Mesendoderm (in vitro differentiated cells): ENCODE data around the gene TOMM40. TPM values are rescaled to one million over a fixed set of nuclear protein-coding genes. Genes with fewer than 3 reads are reported as not detected.

Experiments
- DNase-seq: peaks from one replicate; pipeline ENCODE4 v3.0.0; 2013
- H2AK5ac ChIP-seq: 2 replicates; pipeline ENCODE4 v1.6.1; 2013; ENCODE audit warnings: low read length, inconsistent platforms
- H2BK120ac ChIP-seq: 2 replicates; pipeline ENCODE4 v1.6.1; 2013; ENCODE audit warnings: low read depth, mild to moderate bottlenecking, low read length, moderate library complexity, mixed read lengths
- H2BK15ac ChIP-seq: replicated peaks from 2 replicates; pipeline ENCODE4 v1.6.1; 2013; ENCODE audit warnings: low read depth, mild to moderate bottlenecking, moderate library complexity
- H2BK5ac ChIP-seq: 2 replicates; pipeline ENCODE4 v1.6.1; 2013; ENCODE audit warnings: low read length, inconsistent platforms
- H3K18ac ChIP-seq: 2 replicates; pipeline ENCODE4 v1.6.1; 2013; ENCODE audit warnings: mild to moderate bottlenecking, low read length, mixed read lengths
- H3K23ac ChIP-seq: one replicate; pipeline ENCODE4 v1.6.1; 2013; ENCODE audit warnings: low read length
- H3K27ac ChIP-seq: 2 replicates; pipeline ENCODE4 v1.5.1; 2013; ENCODE audit warnings: low read depth, mild to moderate bottlenecking, inconsistent platforms, low read length, moderate library complexity
- H3K27me3 ChIP-seq: 2 replicates; pipeline ENCODE4 v1.6.1; 2013; ENCODE audit warnings: low read length, control low read depth, mild to moderate bottlenecking, inconsistent platforms; ENCODE audit not compliant: insufficient read depth, poor library complexity
- H3K36me3 ChIP-seq: 2 replicates; pipeline ENCODE4 v1.6.1; 2013; ENCODE audit warnings: low read length, inconsistent platforms; ENCODE audit not compliant: control insufficient read depth, insufficient read depth
- H3K4ac ChIP-seq: one replicate; pipeline ENCODE4 v1.6.1; 2013; ENCODE audit warnings: low read depth, mild to moderate bottlenecking, low read length, moderate library complexity
- H3K4me1 ChIP-seq: 2 replicates; pipeline ENCODE4 v1.6.1; 2013; ENCODE audit warnings: low read depth, low read length, inconsistent platforms; ENCODE audit not compliant: control insufficient read depth
- H3K4me2 ChIP-seq: 2 replicates; pipeline ENCODE4 v1.6.1; 2013; ENCODE audit warnings: low read length
- H3K4me3 ChIP-seq: 2 replicates; pipeline ENCODE4 v1.5.1; 2013; ENCODE audit warnings: mild to moderate bottlenecking, low read length
- H3K56ac ChIP-seq: one replicate; pipeline ENCODE4 v1.6.1; 2013; ENCODE audit warnings: low read length
- H3K79me1 ChIP-seq: 2 replicates; pipeline ENCODE4 v1.6.1; 2013; ENCODE audit warnings: low read length, inconsistent platforms
- H3K79me2 ChIP-seq: 2 replicates; pipeline ENCODE4 v1.6.1; 2013; ENCODE audit warnings: mild to moderate bottlenecking, low read length; ENCODE audit not compliant: control insufficient read depth, insufficient read depth
- H3K9ac ChIP-seq: 2 replicates; pipeline ENCODE4 v1.6.1; 2013; ENCODE audit warnings: low read length, inconsistent platforms
- H4K5ac ChIP-seq: one replicate; pipeline ENCODE4 v1.6.1; 2013; ENCODE audit warnings: low read length
- H4K8ac ChIP-seq: one replicate; pipeline ENCODE4 v1.6.1; 2013; ENCODE audit warnings: low read depth, mild to moderate bottlenecking, control low read depth, low read length, moderate library complexity
- WGBS: extraction: QIAGEN DNeasy Blood & Tissue Kit; methylation state at CpG from one replicate; pipeline ENCODE4 v1.1.7; 2013; ENCODE audit warnings: low lambda C conversion rate, missing lambda C conversion rate; ENCODE audit not compliant: insufficient coverage; ENCODE audit errors: extremely low coverage; 5-methylcytosine and 5-hydroxymethylcytosine counted together
- polyA plus RNA-seq, 2 experiments: library from polyadenylated mRNA; stranded (reverse); fragments of 200-250 nt; gene quantifications; one replicate each; pipeline ENCODE4 v1.2.3, GENCODE V29; 2013

Gene TOMM40
- polyA plus RNA-seq (2013, experiment 1 of 2) = 167 TPM
- 165 TPM for polyA plus RNA-seq (2013, experiment 2 of 2)

DNA sequence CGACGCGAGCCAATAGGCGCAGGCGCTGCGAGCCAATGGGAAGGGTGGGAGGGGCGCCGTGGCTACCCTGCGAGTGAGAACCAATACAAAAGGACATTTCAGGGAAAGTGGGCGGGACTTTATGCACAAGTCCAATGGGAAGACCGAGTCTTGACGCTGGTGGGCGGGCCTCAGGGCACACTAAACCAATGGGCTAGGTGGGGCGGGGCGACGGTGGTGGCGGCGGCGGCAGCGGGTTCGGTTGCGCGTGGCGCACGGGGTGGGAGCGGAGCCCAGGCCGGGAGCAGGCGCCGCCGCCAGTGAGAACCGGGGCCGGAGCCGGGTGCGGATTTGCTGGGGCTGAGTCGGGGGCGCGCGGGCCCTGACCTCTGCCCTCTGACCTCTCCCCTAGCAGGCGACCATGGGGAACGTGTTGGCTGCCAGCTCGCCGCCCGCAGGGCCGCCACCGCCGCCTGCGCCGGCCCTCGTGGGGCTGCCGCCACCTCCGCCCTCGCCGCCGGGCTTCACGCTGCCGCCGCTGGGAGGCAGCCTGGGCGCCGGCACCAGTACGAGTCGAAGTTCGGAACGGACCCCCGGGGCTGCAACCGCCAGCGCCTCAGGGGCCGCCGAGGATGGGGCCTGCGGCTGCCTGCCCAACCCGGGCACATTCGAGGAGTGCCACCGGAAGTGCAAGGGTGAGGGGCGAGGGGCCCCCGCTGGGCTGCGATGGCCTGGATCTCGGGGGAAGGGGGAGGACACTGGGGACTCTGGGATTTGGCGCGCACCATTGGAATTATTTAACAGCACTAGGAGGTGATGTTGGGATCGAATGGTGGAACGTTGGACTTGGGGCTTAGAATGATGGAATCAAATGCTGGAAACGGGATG lies at the start of gene TOMM40:
Gene TOMM40 (plus strand): TSS at position 239 of the 867 bp plus-strand sequence. CDS start 162 bp downstream, at position 401.
- Histone ChIP-seq H4K8ac (no peak within 1 kb of the TSS), H3K79me1 (peaks cover 21% of the 10 kb centered on the region), H3K4me1 (no peaks in the 10 kb centered on the region), H3K27ac (peak within 1 kb of the TSS; percentile 81), H3K36me3 (peaks cover 15% of the 10 kb centered on the region), H2BK5ac (no peak within 1 kb of the TSS), H3K27me3 (no peaks in the 10 kb centered on the region), H3K4me2 (peak within 1 kb of the TSS; percentile 51), H3K79me2 (peaks cover 30% of the 10 kb centered on the region), H2AK5ac (no peak within 1 kb of the TSS), H3K9ac (peak within 1 kb of the TSS; percentile 92), H2BK120ac (no peak within 1 kb of the TSS), H3K18ac (peak within 1 kb of the TSS; percentile 70), H3K4ac (peak within 1 kb of the TSS; percentile 41), H4K5ac (no peak within 1 kb of the TSS), H3K23ac (no peak within 1 kb of the TSS), H3K56ac (peak within 1 kb of the TSS; percentile 90), H3K4me3 (peak within 1 kb of the TSS; percentile 95), H2BK15ac (no peak within 1 kb of the TSS)
- no CpG with 5 or more reads among the region's 81 CpGs for WGBS
- DNase-seq = peak; percentile 70

- DNase-seq = no peak
- no peak overlapping the region for H3K4me2 ChIP-seq
- no peak overlapping the region for H3K18ac ChIP-seq
- no peaks in the 10 kb centered on the region for H3K27me3 ChIP-seq
- no peak overlapping the region for H4K8ac ChIP-seq
- peak overlapping the region; percentile 97 for H3K56ac ChIP-seq
- H3K4me1 ChIP-seq = peaks cover 7% of the 10 kb centered on the region
- H3K79me1 ChIP-seq = peaks cover 4% of the 10 kb centered on the region
- H2BK120ac ChIP-seq = no peak overlapping the region
- no peak overlapping the region for H3K4me3 ChIP-seq
- no peak overlapping the region for H3K4ac ChIP-seq
- no peak overlapping the region for H3K9ac ChIP-seq
- peaks cover 33% of the 10 kb centered on the region for H3K79me2 ChIP-seq
- no peak overlapping the region for H3K27ac ChIP-seq
- H3K23ac ChIP-seq = no peak overlapping the region
- H4K5ac ChIP-seq = no peak overlapping the region
- H2BK15ac ChIP-seq = no peak overlapping the region
- H2AK5ac ChIP-seq = no peak overlapping the region
- WGBS = no CpG with 5 or more reads among the region's 12 CpGs
- no peaks in the 10 kb centered on the region for H3K36me3 ChIP-seq
- no peak overlapping the region for H2BK5ac ChIP-seq
Observed at GRCh38 chr19:44845286-44845611, 45.8 kb upstream of the TOMM40 start.

GRCh38 chr19:44845612-44846454 lies 45.2 kb upstream of the TOMM40 start, which contains the start of gene NECTIN2:
Gene NECTIN2 (plus strand): TSS chr19:44846297. CDS start chr19:44846526, 229 bp downstream.
- Histone ChIP-seq H2BK15ac (peak within 1 kb of the TSS; percentile 25), H4K5ac (no peak within 1 kb of the TSS), H3K4ac (peak within 1 kb of the TSS; percentile 99), H3K4me3 (peak within 1 kb of the TSS; percentile 99), H3K36me3 (no peaks in the 10 kb centered on the region), H3K4me2 (peak within 1 kb of the TSS; percentile 98), H3K79me2 (peaks cover 38% of the 10 kb centered on the region), H3K9ac (peak within 1 kb of the TSS; percentile 95), H3K27ac (peak within 1 kb of the TSS; percentile 98), H2BK5ac (peak within 1 kb of the TSS; percentile 91), H3K4me1 (peaks cover 7% of the 10 kb centered on the region), H3K18ac (peak within 1 kb of the TSS; percentile 99), H2BK120ac (peak within 1 kb of the TSS; percentile 83), H3K79me1 (peaks cover 5% of the 10 kb centered on the region), H3K27me3 (no peaks in the 10 kb centered on the region), H3K56ac (peak within 1 kb of the TSS; percentile 97), H3K23ac (peak within 1 kb of the TSS; percentile 72), H2AK5ac (no peak within 1 kb of the TSS), H4K8ac (no peak within 1 kb of the TSS)
- DNase-seq = peak; percentile 98
- WGBS = no CpG with 5 or more reads among the region's 67 CpGs

DNA sequence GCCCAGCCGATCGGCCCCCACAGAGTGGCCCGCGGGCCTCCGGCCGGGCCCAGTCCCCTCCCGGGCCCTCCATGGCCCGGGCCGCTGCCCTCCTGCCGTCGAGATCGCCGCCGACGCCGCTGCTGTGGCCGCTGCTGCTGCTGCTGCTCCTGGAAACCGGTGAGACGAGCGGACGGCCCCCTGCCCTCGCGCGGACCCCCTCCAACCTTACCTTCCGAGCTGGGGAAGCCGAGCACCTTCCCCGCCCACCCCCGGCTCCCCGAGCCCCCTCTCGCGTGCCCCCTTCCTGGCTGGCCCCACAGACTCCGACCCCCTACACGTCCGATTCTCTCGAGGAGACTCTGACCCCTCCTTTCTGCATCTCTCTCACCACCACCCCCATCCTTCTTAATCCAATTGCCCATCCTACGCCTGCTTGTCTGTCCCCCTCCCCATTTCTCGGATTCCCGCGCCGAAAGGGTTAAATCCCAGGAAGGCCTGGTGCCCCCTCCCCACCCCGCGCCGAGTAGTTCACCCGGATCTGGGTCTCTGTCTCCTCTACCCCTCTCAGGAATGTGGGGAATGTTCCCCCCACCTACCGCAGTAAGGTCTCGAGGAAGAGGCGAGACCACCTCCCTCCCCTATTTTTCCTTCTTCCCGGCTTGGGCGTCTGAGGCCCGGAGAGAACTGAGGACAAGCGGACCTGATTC lies 44.5 kb upstream of the TOMM40 start:
- Histone ChIP-seq H2AK5ac (no peak overlapping the region), H3K79me1 (peaks cover 10% of the 10 kb centered on the region), H3K36me3 (peaks cover 1% of the 10 kb centered on the region), H4K5ac (no peak overlapping the region), H3K4me2 (peak overlapping the region; percentile 92), H2BK15ac (no peak overlapping the region), H3K4me3 (peak overlapping the region; percentile 99), H4K8ac (no peak overlapping the region), H3K4ac (peak overlapping the region; percentile 99), H2BK5ac (peak overlapping the region; percentile 91), H2BK120ac (peak overlapping the region; percentile 83), H3K79me2 (peaks cover 46% of the 10 kb centered on the region), H3K4me1 (peaks cover 7% of the 10 kb centered on the region), H3K9ac (peak overlapping the region; percentile 95), H3K27ac (peak overlapping the region; percentile 98), H3K18ac (peak overlapping the region; percentile 99), H3K56ac (peak overlapping the region; percentile 96), H3K27me3 (no peaks in the 10 kb centered on the region), H3K23ac (peak overlapping the region; percentile 72)
- no CpG with 5 or more reads among the region's 51 CpGs for WGBS
- peak; percentile 98 for DNase-seq
